ENCODE measurements around the gene NISCH.

- TF ChIP-seq, protein P1, sequence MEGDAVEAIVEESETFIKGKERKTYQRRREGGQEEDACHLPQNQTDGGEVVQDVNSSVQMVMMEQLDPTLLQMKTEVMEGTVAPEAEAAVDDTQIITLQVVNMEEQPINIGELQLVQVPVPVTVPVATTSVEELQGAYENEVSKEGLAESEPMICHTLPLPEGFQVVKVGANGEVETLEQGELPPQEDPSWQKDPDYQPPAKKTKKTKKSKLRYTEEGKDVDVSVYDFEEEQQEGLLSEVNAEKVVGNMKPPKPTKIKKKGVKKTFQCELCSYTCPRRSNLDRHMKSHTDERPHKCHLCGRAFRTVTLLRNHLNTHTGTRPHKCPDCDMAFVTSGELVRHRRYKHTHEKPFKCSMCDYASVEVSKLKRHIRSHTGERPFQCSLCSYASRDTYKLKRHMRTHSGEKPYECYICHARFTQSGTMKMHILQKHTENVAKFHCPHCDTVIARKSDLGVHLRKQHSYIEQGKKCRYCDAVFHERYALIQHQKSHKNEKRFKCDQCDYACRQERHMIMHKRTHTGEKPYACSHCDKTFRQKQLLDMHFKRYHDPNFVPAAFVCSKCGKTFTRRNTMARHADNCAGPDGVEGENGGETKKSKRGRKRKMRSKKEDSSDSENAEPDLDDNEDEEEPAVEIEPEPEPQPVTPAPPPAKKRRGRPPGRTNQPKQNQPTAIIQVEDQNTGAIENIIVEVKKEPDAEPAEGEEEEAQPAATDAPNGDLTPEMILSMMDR (optimal IDR thresholded peaks at IDR 0.05 in 1 of 3, IDR thresholded peaks at IDR 0.05 in 1 of 3, conservative IDR thresholded peaks at IDR 0.05 in 1 of 3; ENCODE audit: extremely low read depth in 1 of 3, insufficient read depth in 2 of 3, low read length in 3 of 3), result no peak
- no peak for TF ChIP-seq EZH2 (IDR thresholded peaks at IDR 0.05; ENCODE audit: low read length)
These were observed 39.6 kb upstream of the NISCH start for GRCh38 chr3:52415800-52416199.
